HG03135 (cell line): ENCODE results near the gene CD300LD.

Experiments used
- ATAC-seq: cut with Tn5 transposase; IDR thresholded peaks from one replicate; pipeline ENCODE4 v1.9.1; 2021; ENCODE audit warnings: mild to moderate bottlenecking, moderate library complexity; ENCODE audit not compliant: unreplicated experiment

CD300LD gene

GRCh38 chr17:74545843-74546230 lies 46.2 kb downstream of the CD300LD start, which contains the start of gene CD300C:
Gene CD300C, minus strand, starts transcription at chr17:74546115. Its CDS starts 333 bp downstream, at chr17:74545782.
- no peak for ATAC-seq

GRCh38 chr17:74544991-74545842 lies 46.9 kb downstream of the CD300LD start:
- ATAC-seq, result no peak

- no peak for ATAC-seq
These were observed 48.0 kb downstream of the CD300LD start for GRCh38 chr17:74543891-74544760.

- ATAC-seq, result no peak
These were observed 48.7 kb downstream of the CD300LD start for GRCh38 chr17:74543406-74543805.

- no peak for ATAC-seq
These were observed 49.2 kb downstream of the CD300LD start for GRCh38 chr17:74542727-74543383.

- ATAC-seq, result no peak
These were observed 49.9 kb downstream of the CD300LD start for GRCh38 chr17:74542166-74542565.

- ATAC-seq, result no peak
These were observed 50.6 kb downstream of the CD300LD start for GRCh38 chr17:74541176-74542111.

GRCh38 chr17:74539281-74539820 lies 52.7 kb downstream of the CD300LD start:
- no peak for ATAC-seq

- no peak for ATAC-seq
These were observed 55.2 kb downstream of the CD300LD start for GRCh38 chr17:74536890-74537289.

- no peak for ATAC-seq
These were observed 60.0 kb downstream of the CD300LD start for GRCh38 chr17:74532115-74532514.

- ATAC-seq, result no peak
These were observed 60.8 kb downstream of the CD300LD start, which contains the start of gene CD300LB for GRCh38 chr17:74531231-74531761. Gene CD300LB, minus strand, starts transcription at chr17:74531475. Its CDS starts 125 bp downstream, at chr17:74531350.

- no peak for ATAC-seq
These were observed 61.3 kb downstream of the CD300LD start for GRCh38 chr17:74530831-74531150.
